AG10803 (cell line): Measurements from ENCODE around the gene LRP1B.

Experiments
- DNase-seq: peaks from one replicate; pipeline ENCODE4 v3.0.0; 2010; ENCODE audit warnings: low read depth
- H3K4me3 ChIP-seq: 2 replicates; pipeline ENCODE4 v1.5.1; 2011; ENCODE audit warnings: mild to moderate bottlenecking, low read length, control low read depth
- CTCF ChIP-seq: conservative IDR thresholded peaks from 2 replicates; pipeline ENCODE4 v1.5.1; 2011; ENCODE audit warnings: mild to moderate bottlenecking, low read length, control low read depth, inconsistent platforms

Gene LRP1B

GRCh38 chr2:141724426-141724825 is 406.4 kb downstream of the LRP1B start:
- no peak for TF ChIP-seq CTCF

GRCh38 chr2:141723814-141724213 is 407.0 kb downstream of the LRP1B start:
- TF ChIP-seq CTCF: no peak
- H3K4me3 ChIP-seq: no peak overlapping the region

More at GRCh38 chr2:141724426-141724825, 406.4 kb downstream of the LRP1B start:
- DNase-seq: no peak
- no peak overlapping the region for H3K4me3 ChIP-seq

GRCh38 chr2:141720476-141720875 is 410.3 kb downstream of the LRP1B start:
- DNase-seq: no peak
- TF ChIP-seq CTCF: no peak
- H3K4me3 ChIP-seq: no peak overlapping the region

More at GRCh38 chr2:141723814-141724213, 407.0 kb downstream of the LRP1B start:
- DNase-seq: no peak

- DNase-seq: no peak
- TF ChIP-seq CTCF: no peak
- no peak overlapping the region for H3K4me3 ChIP-seq
Measured at GRCh38 chr2:141714496-141714895, 416.3 kb downstream of the LRP1B start.

GRCh38 chr2:141711627-141712026 is 419.2 kb downstream of the LRP1B start:
- no peak for DNase-seq
- no peak overlapping the region for H3K4me3 ChIP-seq
- TF ChIP-seq CTCF: no peak

GRCh38 chr2:141710589-141711239 is 420.1 kb downstream of the LRP1B start:
- TF ChIP-seq CTCF: no peak
- H3K4me3 ChIP-seq: no peak overlapping the region
- no peak for DNase-seq

GRCh38 chr2:141709756-141710155 is 421.1 kb downstream of the LRP1B start:
- TF ChIP-seq CTCF: no peak
- no peak overlapping the region for H3K4me3 ChIP-seq
- DNase-seq: no peak
